GM20431 (cell line): ENCODE data around the gene PDSS1.
"Not testable (repeated sequence)": the region's sequence is repeated elsewhere in the genome, so short reads cannot be mapped to it uniquely, and the experiment has no call there.

Experiments used
- in situ Hi-C: fragments of 300-500 bp; cut with MseI, MboI; formaldehyde crosslinking; loops from one replicate; pipeline ENCODE4 v1.15.0; 2020; ENCODE audit warnings: low sequenced_read_pairs; ENCODE audit not compliant: unreplicated experiment

The PDSS1 gene

GRCh38 chr10:26781797-26782196, 84.3 kb downstream of the PDSS1 start:
- in situ Hi-C loops: no loop called here

- in situ Hi-C loops: no loop called here
These were observed 89.9 kb downstream of the PDSS1 start for GRCh38 chr10:26787362-26787761.

GRCh38 chr10:26789779-26790178, 92.3 kb downstream of the PDSS1 start:
- in situ Hi-C loops: not testable (repeated sequence)

DNA sequence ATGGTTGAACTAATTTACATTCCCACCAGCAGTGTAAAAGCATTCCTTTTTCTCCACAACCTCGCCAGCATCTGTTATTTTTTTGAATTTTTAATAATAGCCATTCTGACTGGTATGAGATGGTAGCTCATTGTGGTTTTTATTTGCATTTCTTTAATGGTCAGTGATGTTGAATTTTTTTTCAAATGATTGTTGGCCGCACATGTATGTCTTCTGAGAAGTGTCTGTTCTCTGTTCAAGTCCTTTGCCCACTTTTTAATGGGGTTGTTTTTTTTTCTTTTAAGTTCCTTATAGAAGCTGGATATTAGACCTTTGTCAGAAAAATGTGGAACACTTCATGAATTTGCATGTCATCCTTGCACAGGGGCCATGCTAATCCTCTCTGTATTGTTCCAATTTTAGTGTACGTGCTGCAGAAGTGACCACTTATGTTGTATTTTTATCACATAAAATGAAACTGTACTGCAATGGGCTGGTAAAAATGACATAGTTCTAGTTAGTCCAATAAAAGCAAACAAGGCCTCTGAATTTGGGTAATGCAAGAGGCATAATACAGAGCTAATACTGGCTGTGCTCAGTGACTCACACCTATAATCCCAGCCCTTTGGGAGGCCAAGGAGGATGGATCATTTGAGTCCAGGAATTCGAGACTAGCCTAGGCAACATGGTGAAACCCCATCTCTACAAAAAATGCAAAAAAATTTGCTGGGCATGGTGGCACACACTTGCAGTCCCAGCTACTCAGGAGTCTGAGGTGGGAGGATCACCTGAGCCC, 92.9 kb downstream of the PDSS1 start:
- in situ Hi-C loops: no loop called here

- in situ Hi-C loops: no loop called here
These were observed 95.4 kb downstream of the PDSS1 start for GRCh38 chr10:26792758-26793495.
